Measurements from ENCODE around the gene BCL7B.
"Not testable (repeated sequence)": the region's sequence is repeated elsewhere in the genome, so short reads cannot be mapped to it uniquely, and the experiment has no call there.

Gene BCL7B

DNA sequence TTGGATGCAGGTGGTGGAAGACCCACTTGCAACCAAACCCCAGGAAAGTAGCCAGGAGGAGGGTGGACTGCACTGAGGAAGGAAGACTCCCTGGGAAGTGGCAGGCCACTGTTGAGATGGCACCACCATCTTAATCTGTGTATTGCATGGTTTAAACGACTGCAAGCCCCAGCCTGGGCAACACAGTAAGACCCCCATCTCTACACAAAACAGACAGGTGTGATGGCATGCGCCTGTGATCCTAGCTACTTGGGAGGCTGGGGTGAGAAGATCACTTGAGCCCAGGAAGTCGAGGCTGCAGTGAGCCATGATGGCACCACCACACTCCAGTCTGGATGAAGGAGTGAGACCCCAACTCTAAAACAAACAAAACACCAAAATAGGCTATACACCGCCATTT lies 9.7 kb upstream of the BCL7B start:
- Histone ChIP-seq H2AFZ (ENCODE audit: low read depth, low read length) (no peak overlapping the region), H3K4me3 (ENCODE audit: low read length) (no peak overlapping the region), H3K27me3 (ENCODE audit: insufficient read depth, low read length) (no peaks in the 10 kb centered on the region), H3K4me1 (ENCODE audit: insufficient read depth, low read length) (no peaks in the 10 kb centered on the region), H3K36me3 (ENCODE audit: insufficient read depth, low read length) (peaks cover 28% of the 10 kb centered on the region), H3K9me3 (ENCODE audit: low read length) (no peaks in the 10 kb centered on the region)

DNA sequence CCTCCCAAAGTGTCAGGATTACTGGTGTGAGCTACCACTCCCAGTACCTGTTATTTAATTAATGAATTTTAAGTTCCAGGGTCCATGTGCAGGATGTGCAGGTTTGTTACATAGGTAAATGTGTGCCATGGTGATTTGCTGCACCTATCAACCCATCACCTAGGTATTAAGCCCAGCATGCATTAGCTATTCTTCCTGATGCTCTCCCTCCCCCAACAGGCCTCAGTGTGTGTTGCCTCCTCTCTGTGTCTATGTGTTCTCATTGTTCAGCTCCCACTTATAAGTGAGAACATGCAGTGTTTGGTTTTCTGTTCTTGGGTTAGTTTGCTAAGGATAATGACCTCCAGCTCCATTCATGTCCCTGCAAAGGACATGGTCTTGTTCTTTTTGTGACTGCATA lies 8.9 kb upstream of the BCL7B start:
- H3K9me3 ChIP-seq (ENCODE audit: low read length); H3K4me3 ChIP-seq (ENCODE audit: low read length); H3K27me3 ChIP-seq (ENCODE audit: insufficient read depth, low read length); H2AFZ ChIP-seq (ENCODE audit: low read depth, low read length); H3K4me1 ChIP-seq (ENCODE audit: insufficient read depth, low read length): not testable (repeated sequence)
- peaks cover 24% of the 10 kb centered on the region for H3K36me3 ChIP-seq (ENCODE audit: insufficient read depth, low read length)

DNA sequence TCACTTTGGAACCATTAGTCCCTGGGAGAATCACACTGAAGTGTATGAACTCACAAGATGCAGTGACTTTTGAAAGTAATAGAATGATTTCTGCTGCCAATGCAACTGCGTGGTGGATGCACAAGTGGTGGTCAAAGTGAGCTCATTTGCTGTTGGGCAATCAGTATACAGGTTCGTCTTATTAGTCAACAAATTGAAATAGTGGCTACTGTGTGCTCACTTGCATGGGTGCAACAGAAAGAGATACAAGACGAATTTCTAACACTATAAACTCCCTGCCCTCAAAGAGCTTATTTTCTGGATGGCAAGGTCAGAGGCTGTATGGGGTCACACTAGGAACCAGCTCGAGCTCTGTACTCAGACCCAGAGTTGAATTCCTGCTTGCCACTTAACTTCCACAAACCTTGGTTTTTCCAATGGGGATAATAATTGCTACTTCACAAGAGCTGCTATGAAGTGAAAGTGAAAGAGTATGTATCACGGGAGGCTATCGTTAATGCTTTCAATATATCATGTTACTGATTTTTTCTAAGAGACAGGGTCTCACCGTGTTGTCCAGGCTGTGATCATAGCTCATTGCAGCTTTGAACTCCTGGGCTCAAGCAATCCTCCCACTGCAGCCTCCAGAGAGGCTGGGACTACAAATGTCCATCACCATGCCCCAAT lies 8.3 kb upstream of the BCL7B start:
- H2AFZ ChIP-seq (ENCODE audit: low read depth, low read length) = no peak overlapping the region
- H3K9me3 ChIP-seq (ENCODE audit: low read length) = no peaks in the 10 kb centered on the region
- no peaks in the 10 kb centered on the region for H3K27me3 ChIP-seq (ENCODE audit: insufficient read depth, low read length)
- peaks cover 20% of the 10 kb centered on the region for H3K36me3 ChIP-seq (ENCODE audit: insufficient read depth, low read length)
- no peak overlapping the region for H3K4me3 ChIP-seq (ENCODE audit: low read length)
- no peaks in the 10 kb centered on the region for H3K4me1 ChIP-seq (ENCODE audit: insufficient read depth, low read length)

DNA sequence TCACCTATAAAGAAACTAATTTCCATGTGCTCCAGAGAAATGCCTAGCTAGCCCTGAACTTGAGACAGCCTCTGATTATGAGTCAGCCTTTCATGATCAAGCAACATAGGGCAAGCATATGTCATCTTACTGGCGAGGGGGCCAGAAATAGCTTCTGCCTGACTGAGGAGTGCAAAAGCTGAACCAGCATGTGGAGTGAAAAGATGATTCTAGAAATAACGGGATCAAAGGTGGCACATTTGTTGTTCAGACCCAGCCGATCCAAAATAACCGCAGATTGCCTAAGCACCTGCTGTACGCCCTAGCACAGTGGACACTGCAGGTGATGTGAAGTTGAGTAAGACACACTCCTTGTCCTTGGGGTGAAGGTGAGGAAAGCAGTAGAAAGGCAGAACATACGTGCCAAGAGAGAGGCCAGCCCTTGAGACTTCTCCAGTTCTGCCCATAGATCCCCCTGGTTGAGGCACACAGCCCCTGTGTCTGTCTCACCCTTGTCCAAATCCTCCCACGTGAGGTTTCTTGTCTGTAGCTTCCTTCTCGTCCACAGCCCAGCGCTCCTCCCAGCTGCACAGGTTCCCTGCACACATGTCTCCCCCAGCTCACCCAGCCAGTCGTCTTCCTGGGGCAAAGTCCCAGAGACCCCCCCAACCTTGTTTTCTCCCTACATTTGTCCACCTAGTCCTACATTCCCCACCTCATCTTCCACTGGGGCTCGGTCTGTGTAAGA lies 2.8 kb upstream of the BCL7B start:
- Histone ChIP-seq H3K4me1 (ENCODE audit: insufficient read depth, low read length) (peaks cover 12% of the 10 kb centered on the region), H3K9me3 (ENCODE audit: low read length) (no peaks in the 10 kb centered on the region), H3K4me3 (ENCODE audit: low read length) (no peak overlapping the region), H3K27me3 (ENCODE audit: insufficient read depth, low read length) (no peaks in the 10 kb centered on the region), H2AFZ (ENCODE audit: low read depth, low read length) (no peak overlapping the region), H3K36me3 (ENCODE audit: insufficient read depth, low read length) (no peaks in the 10 kb centered on the region)

DNA sequence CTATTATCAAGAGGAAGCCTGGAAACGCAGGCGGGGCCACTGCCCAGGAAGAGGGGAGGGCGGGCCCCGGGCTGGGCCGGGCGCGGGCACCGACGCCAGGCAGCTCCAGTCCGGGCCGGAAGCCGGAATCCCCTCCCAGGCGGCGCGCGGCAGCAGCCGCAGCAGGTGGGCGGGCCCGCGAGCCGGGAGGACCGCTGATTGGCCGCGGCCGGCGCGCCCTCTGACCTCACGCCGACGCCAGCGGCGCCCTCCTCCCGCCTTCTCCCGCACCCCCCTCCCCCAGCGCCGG lies 438 bp downstream of the BCL7B start:
- no peaks in the 10 kb centered on the region for H3K27me3 ChIP-seq (ENCODE audit: insufficient read depth, low read length)
- peak overlapping the region; percentile 66 for H3K4me3 ChIP-seq (ENCODE audit: low read length)
- peak overlapping the region; percentile 7 for H2AFZ ChIP-seq (ENCODE audit: low read depth, low read length)
- peaks cover 12% of the 10 kb centered on the region for H3K4me1 ChIP-seq (ENCODE audit: insufficient read depth, low read length)
- peaks cover 9% of the 10 kb centered on the region for H3K36me3 ChIP-seq (ENCODE audit: insufficient read depth, low read length)
- no peaks in the 10 kb centered on the region for H3K9me3 ChIP-seq (ENCODE audit: low read length)

DNA sequence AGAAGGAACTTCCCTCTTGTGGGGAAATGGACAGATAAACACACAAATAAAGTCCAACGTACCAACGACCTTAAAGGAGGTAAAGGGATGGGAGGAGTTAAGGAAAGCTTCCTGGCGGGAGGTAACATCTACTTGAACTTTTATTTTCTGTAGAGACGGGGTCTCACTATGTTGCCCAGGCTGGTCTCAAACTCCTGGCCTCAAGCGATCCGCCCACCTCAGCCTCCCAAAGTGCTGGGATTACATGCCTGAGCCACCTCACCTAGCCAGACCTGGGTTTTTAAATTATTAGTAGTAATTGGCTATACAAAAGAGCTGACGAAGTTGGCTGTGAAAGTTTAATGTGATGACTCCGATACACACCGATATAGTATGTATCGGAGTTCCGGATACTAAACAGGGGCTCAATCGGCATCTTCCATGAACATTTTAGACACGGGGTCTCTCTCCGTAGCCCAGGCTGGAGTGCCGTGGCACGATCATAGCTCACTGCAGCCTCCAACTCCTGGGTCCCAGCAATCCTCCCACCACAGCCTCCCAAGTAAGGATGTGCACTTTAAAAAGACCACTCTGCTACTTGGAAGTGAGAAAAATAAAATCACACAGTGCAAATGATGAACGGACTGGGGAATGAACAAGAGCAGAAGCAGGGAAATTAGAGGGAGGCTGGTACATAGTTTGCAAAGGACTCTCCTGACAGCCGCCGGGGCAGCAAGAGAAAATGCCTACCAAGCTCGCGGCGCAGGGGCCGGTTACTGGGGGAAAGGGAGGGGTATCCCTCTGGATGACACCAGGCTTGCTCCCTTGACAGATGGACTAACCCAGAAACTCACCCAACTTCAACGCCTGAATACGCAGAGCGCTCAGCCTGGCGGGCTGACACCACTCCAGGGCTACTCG lies 1.0 kb downstream of the BCL7B start:
- Histone ChIP-seq H3K36me3 (ENCODE audit: insufficient read depth, low read length) (peaks cover 14% of the 10 kb centered on the region), H3K9me3 (ENCODE audit: low read length) (no peaks in the 10 kb centered on the region)

DNA sequence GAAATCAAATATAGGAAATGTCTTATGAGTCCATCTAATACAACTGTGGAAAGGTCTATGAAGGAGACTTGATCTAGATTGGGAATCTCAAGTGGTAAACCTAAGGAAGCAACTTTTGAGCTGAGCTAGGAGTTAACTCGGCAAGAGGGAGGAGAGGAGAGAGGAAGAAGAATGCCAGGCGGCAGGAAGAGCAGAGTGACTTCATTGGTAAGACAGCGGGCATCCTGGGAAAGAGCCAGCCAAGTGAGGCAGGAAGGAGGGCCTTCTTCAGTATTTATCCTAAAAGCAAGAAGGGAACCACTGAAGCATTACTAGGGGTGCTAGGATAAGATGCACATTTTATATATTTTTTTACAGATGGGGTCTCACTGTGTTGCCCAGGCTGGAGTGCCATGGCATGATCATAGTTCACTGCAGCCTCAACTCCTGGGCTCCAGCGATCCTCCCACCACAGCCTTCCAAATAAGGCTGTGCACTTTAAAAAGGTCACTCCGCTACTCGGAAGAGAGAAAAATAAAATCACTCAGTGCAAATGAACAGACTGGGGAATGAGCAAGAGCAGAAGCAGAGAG lies 2.0 kb downstream of the BCL7B start:
- Histone ChIP-seq H3K4me1 (ENCODE audit: insufficient read depth, low read length) (peaks cover 12% of the 10 kb centered on the region), H3K27me3 (ENCODE audit: insufficient read depth, low read length) (no peaks in the 10 kb centered on the region), H3K9me3 (ENCODE audit: low read length) (no peaks in the 10 kb centered on the region), H3K4me3 (ENCODE audit: low read length) (no peak overlapping the region), H3K36me3 (ENCODE audit: insufficient read depth, low read length) (peaks cover 21% of the 10 kb centered on the region), H2AFZ (ENCODE audit: low read depth, low read length) (no peak overlapping the region)

More for the DNA sequence above, 1.0 kb downstream of the BCL7B start:
- H3K4me3 ChIP-seq (ENCODE audit: low read length) = peak overlapping the region; percentile 66
- H2AFZ ChIP-seq (ENCODE audit: low read depth, low read length) = peak overlapping the region; percentile 7
- no peaks in the 10 kb centered on the region for H3K27me3 ChIP-seq (ENCODE audit: insufficient read depth, low read length)
- peaks cover 12% of the 10 kb centered on the region for H3K4me1 ChIP-seq (ENCODE audit: insufficient read depth, low read length)

DNA sequence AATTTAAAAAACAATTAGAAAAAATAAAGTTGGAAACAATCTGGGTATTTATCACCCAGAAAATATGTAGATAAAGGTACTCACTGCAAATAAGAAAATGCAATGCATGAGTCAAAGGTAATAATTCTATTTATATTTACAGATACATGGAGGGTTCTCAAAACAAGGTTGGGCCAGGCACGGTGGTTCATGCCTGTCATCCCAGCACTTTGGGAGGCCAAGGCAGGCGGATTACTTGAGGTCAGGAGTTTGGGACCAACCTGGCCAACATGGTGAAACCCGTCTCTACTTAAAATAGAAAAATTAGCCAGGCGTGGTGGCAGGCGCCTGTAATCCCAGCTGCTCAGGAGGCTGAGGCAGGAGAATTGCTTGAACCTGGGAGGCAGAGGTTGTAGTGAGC lies 7.4 kb downstream of the BCL7B start:
- H3K4me1 ChIP-seq (ENCODE audit: insufficient read depth, low read length); H3K9me3 ChIP-seq (ENCODE audit: low read length); H3K4me3 ChIP-seq (ENCODE audit: low read length); H3K27me3 ChIP-seq (ENCODE audit: insufficient read depth, low read length); H2AFZ ChIP-seq (ENCODE audit: low read depth, low read length): not testable (repeated sequence)
- H3K36me3 ChIP-seq (ENCODE audit: insufficient read depth, low read length) = peaks cover 35% of the 10 kb centered on the region

DNA sequence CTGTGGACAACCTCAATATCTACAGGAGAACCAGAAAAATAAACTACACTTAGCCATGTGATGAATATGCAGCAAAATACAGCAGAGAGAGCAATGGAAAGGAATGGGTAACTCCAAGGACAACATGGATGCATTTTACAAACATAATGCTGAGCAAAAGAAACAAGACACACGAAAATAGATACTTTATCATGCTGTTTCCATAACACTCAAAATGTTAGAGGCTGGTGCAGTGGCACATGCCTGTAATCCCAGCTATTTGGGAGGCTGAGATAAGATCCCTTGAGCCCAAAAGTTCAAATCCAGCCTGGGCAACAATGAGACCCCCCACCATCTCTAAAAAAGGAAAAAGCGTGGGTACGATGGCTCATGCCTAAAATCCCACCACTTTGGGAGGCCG lies 8.3 kb downstream of the BCL7B start:
- Histone ChIP-seq H3K9me3 (ENCODE audit: low read length) (no peaks in the 10 kb centered on the region), H3K36me3 (ENCODE audit: insufficient read depth, low read length) (peaks cover 29% of the 10 kb centered on the region), H3K27me3 (ENCODE audit: insufficient read depth, low read length) (no peaks in the 10 kb centered on the region), H3K4me1 (ENCODE audit: insufficient read depth, low read length) (no peaks in the 10 kb centered on the region), H3K4me3 (ENCODE audit: low read length) (no peak overlapping the region), H2AFZ (ENCODE audit: low read depth, low read length) (no peak overlapping the region)

DNA sequence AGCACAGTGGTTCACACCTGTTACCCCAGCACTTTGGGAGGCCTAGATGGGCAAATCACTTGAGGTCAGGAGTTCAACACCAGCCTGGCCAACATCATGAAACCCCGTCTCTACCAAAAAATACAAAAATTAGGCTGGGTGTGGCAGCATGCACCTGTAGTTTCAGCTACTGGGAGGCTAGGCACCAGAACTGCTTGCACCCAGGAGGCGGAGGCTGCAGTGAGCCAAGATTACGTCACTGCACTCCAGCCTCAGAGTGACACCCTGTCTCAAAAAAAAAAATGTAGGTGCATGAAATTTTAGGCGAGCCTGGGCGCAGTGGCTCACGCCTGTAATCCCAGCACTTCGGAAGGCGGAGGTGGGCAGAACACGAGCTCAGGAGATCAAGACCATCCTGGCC lies 9.6 kb downstream of the BCL7B start:
- H3K36me3 ChIP-seq (ENCODE audit: insufficient read depth, low read length) = peaks cover 37% of the 10 kb centered on the region

DNA sequence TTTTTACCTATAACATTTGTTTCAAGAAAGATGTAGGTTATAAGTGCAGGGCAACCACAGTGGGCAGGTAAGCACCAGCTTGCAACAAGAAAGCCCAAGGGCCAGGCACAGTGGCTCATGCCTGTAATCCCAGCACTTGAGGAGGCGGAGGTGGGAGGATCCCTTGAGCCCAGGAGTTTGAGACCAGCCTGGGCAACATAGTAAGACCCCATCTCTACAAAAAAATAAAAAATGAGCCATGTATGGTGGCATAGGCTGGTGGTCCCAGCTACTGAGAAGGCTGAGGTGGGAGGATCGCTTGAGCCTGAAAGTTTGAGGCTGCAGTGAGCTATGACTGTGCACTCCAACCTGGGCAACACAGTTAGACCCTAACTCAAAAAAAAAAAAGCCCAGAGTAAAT lies 12.8 kb downstream of the BCL7B start:
- Histone ChIP-seq H3K36me3 (ENCODE audit: insufficient read depth, low read length) (peaks cover 38% of the 10 kb centered on the region), H3K9me3 (ENCODE audit: low read length) (no peaks in the 10 kb centered on the region), H3K4me3 (ENCODE audit: low read length) (no peak overlapping the region), H3K27me3 (ENCODE audit: insufficient read depth, low read length) (no peaks in the 10 kb centered on the region), H2AFZ (ENCODE audit: low read depth, low read length) (no peak overlapping the region), H3K4me1 (ENCODE audit: insufficient read depth, low read length) (no peaks in the 10 kb centered on the region)

More for the DNA sequence above, 9.6 kb downstream of the BCL7B start:
- Histone ChIP-seq H3K4me1 (ENCODE audit: insufficient read depth, low read length) (no peaks in the 10 kb centered on the region), H2AFZ (ENCODE audit: low read depth, low read length) (no peak overlapping the region), H3K9me3 (ENCODE audit: low read length) (no peaks in the 10 kb centered on the region), H3K27me3 (ENCODE audit: insufficient read depth, low read length) (no peaks in the 10 kb centered on the region), H3K4me3 (ENCODE audit: low read length) (no peak overlapping the region)

DNA sequence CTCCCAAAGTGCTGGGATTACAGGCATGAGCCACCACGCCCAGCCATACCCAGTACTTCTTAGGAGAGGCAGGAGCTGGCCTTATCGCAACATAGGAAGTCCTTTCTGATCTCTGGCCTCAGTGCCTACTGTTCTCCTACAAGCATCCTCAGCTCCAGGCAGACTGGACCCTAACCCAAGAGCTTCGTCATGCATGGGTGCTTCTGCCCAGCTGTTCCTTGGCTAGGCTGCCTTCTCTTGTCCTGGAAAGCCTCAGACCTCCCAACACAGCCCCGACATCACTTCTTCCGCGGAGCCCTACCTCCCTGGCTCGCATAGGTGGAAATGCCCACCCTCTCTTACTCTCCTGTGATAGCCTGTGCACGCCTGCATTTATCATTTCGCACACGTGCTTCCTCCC lies 15.8 kb downstream of the BCL7B start:
- Histone ChIP-seq H3K4me1 (ENCODE audit: insufficient read depth, low read length) (no peaks in the 10 kb centered on the region), H2AFZ (ENCODE audit: low read depth, low read length) (no peak overlapping the region), H3K36me3 (ENCODE audit: insufficient read depth, low read length) (peaks cover 52% of the 10 kb centered on the region), H3K4me3 (ENCODE audit: low read length) (no peak overlapping the region), H3K27me3 (ENCODE audit: insufficient read depth, low read length) (no peaks in the 10 kb centered on the region), H3K9me3 (ENCODE audit: low read length) (no peaks in the 10 kb centered on the region)

DNA sequence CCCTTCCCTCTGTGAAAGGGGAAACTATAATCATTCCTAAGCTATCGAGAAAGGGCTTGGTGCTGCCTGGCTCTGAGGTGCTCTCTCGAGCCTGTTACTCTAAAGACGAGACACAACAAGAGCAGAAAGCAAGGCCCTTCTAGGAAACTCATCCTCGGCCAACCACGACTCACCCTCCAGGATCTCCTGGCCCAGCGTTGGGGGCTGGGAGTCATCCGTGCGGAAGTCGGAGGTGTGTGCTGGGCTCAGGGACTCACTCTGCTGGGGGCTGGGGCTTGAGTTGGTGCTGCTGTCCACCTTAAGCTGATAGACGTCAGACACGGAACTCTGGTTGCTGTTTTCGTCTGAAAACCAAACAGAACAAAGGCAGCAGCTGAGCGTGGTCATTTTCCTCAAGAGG lies 17.8 kb downstream of the BCL7B start:
- H3K4me1 ChIP-seq (ENCODE audit: insufficient read depth, low read length) = no peaks in the 10 kb centered on the region
- no peaks in the 10 kb centered on the region for H3K9me3 ChIP-seq (ENCODE audit: low read length)
- no peak overlapping the region for H3K4me3 ChIP-seq (ENCODE audit: low read length)
- peaks cover 65% of the 10 kb centered on the region for H3K36me3 ChIP-seq (ENCODE audit: insufficient read depth, low read length)
- no peaks in the 10 kb centered on the region for H3K27me3 ChIP-seq (ENCODE audit: insufficient read depth, low read length)
- H2AFZ ChIP-seq (ENCODE audit: low read depth, low read length) = no peak overlapping the region
